ENCODE results near the gene CCT2.

- no peak for TF ChIP-seq CTCF (IDR thresholded peaks at IDR 0.05)
- TF ChIP-seq POLR2A (IDR thresholded peaks at IDR 0.05) = no peak
These were observed 34.5 kb upstream of the CCT2 start for GRCh38 chr12:69550569-69551350.
